GM13976 (cell line): Measurements from ENCODE around the gene MEIS1.

ENCODE experiments used
- DNase-seq: peaks from one replicate; pipeline ENCODE4 v3.0.0; 2012; ENCODE audit warnings: low spot score
- CTCF ChIP-seq: IDR thresholded peaks from 2 replicates; pipeline ENCODE4 v1.5.1; 2012; ENCODE audit warnings: borderline replicate concordance, mild to moderate bottlenecking; ENCODE audit not compliant: insufficient read depth; ENCODE audit errors: extremely low read depth, missing control alignments, control extremely low read depth
- in situ Hi-C: fragments of 300-500 bp; cut with MboI; formaldehyde crosslinking; loops from one replicate; pipeline ENCODE4 v1.12.0; 2022; ENCODE audit warnings: low sequenced_read_pairs, mixed read lengths, inconsistent platforms; ENCODE audit not compliant: unreplicated experiment

MEIS1 gene

GRCh38 chr2:66448136-66448991 lies 13.4 kb downstream of the MEIS1 start:
- no peak for TF ChIP-seq CTCF
- no peak for DNase-seq
- in situ Hi-C loops, result loop anchor here (10.0 to 25.0 kb wide), 2 partner anchors 136 to 811 kb away; no protein-coding TSS in a partner anchor

- in situ Hi-C loops, result no loop called here
- TF ChIP-seq CTCF, result no peak
- no peak for DNase-seq
These were observed 17.3 kb downstream of the MEIS1 start for GRCh38 chr2:66452214-66452613.

DNA sequence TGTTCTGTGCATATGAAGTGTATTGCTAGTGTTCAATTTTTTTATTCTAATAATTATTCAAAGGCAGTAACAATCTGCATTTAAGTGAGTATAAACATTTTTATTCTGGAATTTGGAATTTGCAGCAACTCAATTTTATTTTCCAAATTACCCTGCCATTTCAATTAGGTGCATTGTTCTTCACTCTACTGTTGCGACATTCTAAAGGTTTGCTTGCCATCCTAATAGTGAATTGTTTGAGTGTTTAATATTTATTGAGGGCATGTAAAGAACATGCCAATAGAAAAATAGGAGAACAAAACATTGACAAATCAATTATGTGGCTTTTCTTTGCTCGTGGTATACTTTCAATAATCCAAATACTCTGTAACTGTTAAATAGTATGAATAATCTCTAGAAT lies 18.0 kb downstream of the MEIS1 start:
- DNase-seq, result no peak
- in situ Hi-C loops, result no loop called here

GRCh38 chr2:66455490-66455889 lies 20.6 kb downstream of the MEIS1 start:
- in situ Hi-C loops, result no loop called here
- no peak for DNase-seq
- TF ChIP-seq CTCF, result no peak

More for the DNA sequence above, 18.0 kb downstream of the MEIS1 start:
- TF ChIP-seq CTCF, result no peak

GRCh38 chr2:66456183-66457041 lies 21.5 kb downstream of the MEIS1 start:
- in situ Hi-C loops, result no loop called here
- no peak for DNase-seq
- no peak for TF ChIP-seq CTCF

GRCh38 chr2:66457545-66457944 lies 22.6 kb downstream of the MEIS1 start:
- in situ Hi-C loops, result no loop called here
- no peak for DNase-seq
- TF ChIP-seq CTCF, result no peak
